ENCODE results near the gene ACTBL2.
"Not testable (repeated sequence)": the region's sequence is repeated elsewhere in the genome, so short reads cannot be mapped to it uniquely, and the experiment has no call there.

The ACTBL2 gene

DNA sequence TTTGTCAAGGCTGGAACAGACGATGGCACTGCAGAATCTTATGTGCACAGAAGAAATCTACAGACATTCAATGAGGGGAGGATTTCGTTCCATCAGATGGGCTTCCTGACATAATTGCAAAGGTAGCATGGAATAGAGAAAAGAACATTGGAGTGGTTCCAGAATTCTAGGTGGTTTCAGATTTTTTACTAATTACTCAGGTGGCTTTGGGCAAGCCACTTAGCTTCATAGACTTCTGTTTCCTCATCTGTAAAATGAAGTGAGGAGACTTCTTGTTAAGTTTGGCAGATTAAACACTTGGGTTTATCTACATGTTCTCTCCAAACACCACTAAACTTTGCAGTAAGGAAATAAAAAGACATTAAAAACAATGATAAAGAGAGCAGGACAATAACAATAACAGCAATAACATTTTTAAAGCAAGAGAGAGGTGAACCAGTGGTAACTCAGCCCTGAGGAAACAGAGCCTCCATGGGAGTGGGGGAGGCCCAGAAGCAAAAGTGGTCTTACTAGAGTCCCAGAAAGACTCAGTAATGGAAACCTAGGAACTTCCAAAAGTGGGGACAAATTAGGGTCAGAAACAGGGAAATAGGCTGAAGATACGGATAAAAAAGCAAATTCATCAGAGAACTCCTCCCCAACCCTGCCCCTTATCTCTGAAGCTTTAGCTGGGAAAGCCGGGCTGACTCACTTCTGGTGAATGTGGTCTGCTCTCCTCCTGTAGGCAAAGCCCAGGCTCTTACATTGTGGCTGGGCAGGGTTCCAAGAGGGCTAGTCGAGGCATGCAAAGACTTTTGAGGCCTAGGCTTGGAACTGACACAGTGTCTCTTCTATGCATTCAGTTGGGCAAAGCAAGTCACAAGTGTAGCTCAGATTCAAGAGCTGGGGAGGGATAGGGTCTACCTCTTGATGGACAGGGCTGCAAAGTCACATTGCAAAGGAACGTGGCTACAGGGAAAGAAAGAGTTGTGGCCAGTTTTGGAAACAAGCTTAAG lies 11.8 kb upstream of the ACTBL2 start:
- DNase-seq = no peak

DNA sequence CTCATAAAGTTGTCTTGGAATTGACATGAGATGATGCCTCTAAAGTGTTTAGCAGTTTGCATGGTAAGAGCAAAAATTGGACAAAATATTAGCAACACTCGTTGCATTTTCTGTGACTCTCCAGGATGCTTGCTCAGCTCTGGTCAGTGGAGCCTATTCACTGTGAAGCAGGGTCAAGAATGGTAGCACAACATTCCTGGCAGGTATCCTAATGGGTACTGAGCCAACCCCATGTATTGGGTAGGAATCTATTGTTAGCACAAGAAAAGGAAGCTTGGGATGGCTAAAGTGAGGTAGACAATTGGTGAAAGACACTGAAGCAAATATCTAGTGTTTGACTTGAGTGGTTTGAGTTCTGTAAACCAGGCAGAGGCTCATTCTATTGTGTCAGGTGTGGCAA lies 10.4 kb upstream of the ACTBL2 start:
- no peak for DNase-seq

DNA sequence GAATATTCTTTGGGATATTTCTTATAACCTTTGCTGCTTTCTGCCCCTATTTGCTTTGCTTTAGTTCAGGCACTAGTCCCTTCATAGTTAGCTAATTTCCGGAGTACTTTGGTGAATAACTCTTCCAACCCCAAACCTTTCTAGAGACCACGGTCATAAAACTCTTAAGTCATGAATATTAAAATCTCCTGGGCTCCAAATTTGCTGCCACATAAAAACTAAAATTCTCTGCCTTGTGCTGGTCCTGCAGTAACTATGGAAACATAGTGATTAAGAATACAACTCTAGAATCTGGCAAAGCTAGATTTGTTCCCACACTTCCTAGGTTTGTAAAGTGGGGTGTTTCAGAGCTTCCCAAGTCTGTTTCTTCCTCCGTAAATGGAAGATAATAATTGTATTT lies 10.0 kb upstream of the ACTBL2 start:
- no peak for DNase-seq

DNA sequence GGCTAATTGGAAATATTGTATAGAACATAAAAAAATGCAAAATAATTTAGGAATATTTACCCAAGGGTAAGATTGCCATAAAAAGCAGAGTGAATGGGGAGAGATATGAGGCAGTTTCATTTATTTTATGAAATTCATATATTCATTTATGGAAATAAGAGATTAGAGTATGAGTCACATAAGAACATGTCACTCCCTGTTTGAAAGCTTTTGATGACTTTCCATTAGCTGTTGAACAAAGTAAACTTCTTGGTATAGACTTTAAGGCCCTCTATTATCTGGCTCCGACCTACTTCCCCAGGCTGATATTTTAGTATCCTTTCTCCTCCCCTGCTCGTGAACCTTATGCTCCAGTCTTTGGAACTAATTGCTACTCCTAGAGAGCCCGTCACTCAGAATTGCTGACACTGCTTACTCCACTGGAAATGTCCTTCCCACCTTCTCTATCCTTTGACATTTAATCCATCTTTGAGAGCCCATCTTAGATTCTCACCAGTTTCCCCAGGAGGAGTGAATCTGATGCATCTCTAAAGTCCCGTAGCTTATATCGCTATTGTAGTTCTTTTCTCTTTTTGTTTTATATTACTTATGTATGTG lies 8.9 kb upstream of the ACTBL2 start:
- no peak for DNase-seq

DNA sequence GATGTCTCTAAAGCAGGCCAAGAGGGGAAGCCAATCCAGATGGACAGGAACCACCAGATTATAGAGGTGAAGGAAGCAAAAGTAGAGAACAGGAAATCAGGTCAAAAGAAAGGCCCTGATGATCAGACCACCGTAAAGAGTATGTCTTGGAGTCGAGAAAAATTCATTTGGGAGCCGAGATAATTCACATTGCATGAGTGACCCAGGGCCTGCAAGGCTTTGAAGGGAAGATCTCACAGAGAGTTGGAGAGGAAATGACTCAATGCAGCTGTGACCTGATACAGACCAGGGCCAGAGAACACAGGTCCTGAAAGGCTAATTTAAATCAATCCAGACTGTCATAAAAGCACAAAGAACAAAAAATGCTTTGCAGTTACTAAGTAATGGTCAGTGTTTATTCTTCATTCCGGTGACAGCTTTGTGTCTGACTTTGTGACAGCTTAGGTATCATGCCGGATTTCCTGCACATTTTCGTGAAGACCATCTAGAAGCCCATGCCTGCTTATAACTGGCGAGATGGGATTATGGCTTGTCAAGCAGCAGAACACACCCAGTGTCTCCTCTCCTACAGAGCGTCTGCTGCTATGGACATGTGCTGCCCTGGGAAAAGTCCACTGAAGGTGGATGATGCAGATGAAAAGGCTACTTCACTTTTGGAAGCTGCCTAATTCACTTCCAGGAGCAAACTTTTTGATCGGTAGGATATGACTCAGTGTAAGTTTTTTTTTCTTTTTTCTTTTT lies 5.8 kb upstream of the ACTBL2 start:
- no peak for DNase-seq

DNA sequence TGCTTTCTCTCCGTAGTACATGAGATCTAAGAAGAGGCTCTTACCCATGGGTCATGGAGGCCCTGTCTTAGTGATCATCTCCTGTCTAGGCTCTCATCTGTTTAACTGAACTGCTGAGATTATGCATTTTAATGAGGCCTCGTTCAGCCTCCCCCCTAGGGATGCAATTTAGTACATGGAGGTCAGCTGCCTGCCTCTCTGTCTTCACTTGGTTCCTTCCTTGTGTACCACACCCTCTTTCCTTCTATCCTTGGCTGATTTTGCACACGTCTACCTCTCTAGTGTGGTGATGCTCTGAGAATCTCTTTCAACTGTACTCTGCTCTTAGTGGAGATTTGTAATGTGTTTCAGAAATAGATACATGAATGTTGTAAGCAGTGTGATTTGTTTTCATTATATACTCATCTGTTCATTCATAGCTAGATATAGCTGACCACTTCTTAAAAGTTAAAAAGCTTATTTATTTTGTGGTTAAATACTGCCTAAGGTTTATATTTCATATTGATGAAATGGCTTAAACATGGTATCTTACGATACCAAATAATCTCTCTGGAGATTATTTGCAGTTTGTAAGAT lies 3.5 kb upstream of the ACTBL2 start:
- no peak for DNase-seq

DNA sequence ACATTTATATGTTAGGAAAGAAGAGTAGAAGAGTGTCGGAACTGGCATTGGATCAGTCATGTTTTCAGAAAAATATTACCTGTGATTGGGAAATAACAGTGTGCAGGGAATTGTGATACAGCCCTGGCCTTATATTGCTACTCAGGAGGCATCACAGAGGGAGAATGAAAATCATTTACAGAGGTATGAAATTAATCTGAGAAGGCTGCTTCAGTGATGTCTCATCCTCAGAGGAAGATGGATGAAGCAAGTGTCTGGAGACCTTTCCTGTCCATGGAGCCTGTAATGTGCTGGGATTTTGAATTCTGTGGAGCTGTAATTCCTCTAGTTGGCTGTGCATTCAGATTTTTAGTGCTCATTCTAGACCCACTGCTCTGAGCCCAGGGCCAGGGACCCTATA lies 3.8 kb downstream of the ACTBL2 start:
- DNase-seq = no peak

DNA sequence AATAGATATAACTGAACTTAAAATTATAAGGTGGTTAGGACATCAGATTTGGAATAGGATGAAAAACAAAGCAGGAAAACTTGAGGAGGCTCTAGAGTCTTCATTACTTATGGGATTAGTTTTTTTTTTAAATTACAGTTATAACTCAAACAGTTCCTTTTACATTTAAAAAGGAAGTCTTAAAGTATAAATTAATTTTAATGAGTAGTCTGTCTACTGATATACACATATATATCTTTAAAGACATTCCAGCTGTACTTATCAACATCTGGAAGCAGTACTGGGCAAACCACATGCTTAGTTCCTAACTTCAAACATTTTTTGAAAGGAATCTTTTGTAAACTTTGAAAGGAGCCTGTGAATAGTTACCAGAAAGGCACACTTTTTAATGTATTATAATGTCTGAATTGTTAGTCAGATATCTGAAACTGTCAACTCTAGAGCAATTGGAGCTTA lies 6.0 kb downstream of the ACTBL2 start:
- no peak for DNase-seq

DNA sequence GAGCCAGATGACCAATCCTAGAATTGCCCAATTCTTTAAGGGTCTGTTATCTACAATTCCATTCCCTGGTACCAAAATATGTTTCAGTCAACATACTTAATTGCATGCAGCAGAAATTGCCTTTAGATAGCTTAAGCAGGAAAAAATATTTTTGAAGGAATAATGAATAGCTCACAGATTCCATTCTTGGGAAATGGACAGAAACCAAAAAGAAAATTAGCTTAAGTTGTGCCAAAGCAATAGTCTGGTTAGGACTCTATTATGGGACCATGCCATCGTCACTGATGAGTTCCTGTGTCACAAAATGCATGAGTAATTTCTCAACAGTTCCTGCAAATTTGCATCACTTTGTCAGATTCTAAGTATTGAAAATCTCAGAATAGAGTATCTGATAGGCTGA lies 12.3 kb downstream of the ACTBL2 start:
- DNase-seq = no peak

DNA sequence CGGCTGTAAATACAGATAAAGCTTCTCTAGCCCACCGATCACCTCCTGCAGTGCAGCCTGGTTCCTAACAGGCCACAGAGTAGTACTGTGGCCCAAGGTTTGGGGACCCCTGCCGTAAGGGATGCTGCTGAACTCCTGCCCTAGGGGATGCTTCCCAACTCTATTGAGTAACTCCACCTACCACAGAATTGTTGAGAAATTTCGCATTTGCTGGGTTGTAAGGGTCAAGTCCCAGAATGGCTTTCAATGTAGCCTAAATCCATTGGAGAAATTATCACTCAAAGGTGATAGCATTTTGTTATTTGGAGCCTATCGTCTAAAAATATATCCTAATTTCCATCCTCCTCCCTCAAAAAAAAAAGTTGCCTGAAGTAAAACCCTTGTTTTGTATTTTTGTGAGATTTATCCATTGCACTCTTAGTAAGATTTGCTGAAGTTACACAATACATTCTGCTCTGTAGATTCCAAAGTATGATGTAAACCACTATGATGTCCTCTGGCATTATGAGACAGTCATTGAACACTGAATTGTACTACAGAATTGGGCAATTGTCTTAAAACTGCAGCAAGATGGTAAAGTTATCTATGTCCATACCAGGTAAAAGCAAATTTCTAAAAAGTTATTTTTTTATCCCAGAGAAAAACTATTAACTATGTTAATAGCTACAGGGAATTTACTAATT lies 14.0 kb downstream of the ACTBL2 start:
- DNase-seq = no peak

DNA sequence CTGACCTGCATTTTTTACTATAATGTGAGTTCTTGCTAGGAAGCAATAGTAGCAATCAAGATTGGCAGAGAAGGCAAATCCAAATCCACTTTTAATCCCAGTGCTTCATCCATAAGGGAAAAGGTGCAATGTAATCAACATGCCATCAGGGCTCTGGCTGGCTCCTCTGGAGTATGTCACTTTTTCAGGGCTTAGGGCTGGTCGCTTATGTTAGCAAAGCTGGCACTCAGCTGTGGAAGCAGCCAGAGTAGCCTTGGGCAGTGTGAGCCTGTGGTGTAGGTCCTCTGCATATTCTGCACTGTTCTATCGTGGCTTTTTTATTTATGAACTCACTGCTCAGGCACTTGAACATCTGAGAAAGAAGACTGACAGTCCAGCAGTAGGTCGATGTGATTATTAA lies 16.1 kb downstream of the ACTBL2 start:
- no peak for DNase-seq

DNA sequence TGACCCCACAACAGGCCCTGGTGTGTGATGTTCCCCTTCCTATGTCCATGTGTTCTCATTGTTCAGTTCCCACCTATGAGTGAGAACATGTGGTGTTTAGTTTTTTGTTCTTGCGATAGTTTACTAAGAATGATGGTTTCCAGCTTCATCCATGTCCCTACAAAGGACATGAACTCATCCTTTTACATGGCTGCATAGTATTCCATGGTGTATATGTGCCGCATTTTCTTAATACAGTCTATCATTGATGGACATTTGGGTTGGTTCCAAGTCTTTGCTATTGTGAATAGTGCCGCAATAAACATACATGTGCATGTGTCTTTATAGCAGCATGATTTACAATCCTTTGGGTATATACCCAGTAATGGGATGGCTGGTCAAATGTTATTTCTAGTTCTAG lies 22.6 kb downstream of the ACTBL2 start:
- not testable (repeated sequence) for DNase-seq

DNA sequence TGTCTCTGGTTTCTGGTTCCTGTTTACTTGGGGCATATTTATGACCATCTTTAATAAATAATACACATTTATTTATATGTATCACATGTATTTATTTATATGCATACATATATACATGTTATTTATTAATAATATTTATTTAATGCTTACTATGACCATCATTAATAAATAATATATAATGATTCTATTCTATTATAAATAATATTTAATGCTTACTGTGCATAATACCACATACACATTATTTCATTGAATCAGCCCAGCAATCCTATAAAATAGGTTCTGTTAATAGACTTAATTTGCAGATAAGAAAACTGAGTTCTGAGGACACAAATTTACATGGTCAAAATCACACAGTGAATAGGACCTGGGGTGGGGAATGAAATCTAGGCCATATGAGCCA lies 24.2 kb downstream of the ACTBL2 start:
- no peak for DNase-seq

DNA sequence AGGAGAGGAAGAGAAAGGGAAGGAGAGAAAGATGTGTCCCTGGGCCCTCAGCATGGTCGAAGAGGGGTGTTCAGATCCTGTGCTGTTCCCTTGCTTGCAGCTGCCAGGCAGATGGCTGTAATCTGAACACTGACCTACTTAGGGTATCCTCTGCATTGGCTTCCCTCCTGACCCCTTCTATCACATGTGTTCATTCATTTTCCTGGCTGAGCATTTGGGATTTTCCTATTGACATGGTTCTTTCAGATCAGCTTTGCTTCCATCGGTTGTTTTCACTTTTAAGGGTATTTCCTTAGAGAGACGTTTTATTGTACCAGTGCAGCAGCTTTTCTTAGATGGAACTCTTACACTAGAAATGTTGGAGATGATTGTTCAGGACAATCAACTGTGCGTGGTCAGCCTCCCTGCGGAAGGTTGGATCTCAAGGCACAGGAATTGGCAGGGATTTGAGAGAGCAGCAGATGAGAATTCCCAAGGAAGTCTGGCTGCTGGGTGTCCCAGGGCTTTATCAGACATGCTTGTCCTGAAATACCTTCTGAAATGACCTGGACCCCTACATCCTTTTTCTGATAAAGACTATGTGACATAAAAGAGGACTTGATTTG lies 26.0 kb downstream of the ACTBL2 start:
- DNase-seq = no peak

DNA sequence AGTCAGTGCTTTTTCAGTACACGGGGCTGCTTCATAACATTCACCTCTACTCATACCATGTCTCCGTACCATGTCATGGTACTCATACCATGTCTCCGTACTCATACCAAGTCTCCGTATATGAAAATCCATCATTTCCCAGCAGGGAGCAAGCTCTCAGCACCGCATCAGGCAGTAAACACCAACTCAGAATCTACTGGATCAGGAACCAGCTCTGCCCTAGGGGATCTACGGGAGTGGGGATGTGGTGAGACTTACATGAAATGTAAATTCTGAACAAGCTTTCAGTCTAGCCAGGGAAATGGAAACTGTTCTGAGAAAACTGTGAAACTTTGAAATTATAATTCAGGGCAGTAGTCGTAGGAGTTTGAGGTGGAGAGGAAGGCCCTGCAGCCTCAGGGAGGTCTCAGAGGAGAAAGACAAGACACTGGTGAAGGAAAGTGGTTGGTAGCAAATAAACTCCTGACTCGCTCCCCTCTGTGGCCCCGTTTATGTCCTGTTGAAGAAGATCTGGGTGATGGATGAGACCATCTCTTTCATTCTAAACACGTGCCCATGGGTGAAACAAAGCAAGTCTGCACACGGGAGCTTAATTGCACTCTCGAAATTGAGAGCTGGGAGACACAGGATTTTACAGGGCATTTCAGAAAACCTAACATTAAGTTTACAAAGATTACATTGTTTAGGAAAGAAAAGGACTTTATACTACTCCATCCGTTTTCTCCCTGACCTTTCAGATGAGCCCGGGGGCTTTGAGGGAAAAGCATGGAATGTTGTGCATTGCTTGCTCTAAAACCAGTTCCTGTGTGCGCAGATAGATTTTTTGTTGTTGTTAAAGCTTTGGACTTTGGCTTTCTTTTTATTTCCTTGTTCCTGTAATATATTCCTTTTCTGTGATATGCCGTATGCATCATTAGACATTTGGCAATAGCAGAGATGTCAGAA lies 26.8 kb downstream of the ACTBL2 start:
- DNase-seq = no peak

DNA sequence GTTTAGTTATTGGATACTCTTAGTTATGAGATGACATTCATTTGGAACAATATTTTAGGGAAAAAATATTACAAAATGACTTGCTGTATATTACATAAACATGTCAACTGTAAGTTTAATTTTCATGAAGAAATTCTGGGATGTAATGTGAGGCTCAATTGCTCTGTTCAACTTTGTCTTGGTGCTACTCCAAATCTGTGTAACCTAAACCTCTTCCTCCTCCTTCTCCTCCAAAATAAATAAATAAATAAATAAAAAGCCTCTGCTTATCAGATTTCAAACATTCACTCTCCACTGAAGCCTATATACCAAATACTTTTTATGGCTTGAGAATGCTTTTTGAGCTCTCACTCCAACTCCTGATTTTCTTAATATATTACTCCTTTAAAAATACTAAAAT lies 27.7 kb downstream of the ACTBL2 start:
- DNase-seq = no peak

DNA sequence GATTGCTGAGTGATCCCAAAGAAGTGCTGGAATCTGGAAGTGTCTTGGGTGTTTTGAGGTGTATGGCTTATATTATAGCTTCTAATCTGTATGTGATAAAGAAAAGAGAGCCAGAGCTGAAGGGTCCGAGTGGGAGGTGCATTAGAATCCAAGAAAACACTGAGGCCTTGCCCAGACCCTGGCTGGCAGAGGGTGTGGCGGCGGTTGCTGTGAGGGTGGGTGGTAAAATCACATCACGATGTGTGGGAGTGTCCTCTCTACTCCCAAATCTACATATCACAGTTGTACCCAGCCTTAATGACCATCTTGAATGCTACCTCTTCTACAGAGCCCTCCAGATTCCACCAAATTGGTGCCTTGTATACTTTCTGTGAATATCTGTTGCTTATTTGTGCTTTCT lies 28.9 kb downstream of the ACTBL2 start:
- DNase-seq = no peak

DNA sequence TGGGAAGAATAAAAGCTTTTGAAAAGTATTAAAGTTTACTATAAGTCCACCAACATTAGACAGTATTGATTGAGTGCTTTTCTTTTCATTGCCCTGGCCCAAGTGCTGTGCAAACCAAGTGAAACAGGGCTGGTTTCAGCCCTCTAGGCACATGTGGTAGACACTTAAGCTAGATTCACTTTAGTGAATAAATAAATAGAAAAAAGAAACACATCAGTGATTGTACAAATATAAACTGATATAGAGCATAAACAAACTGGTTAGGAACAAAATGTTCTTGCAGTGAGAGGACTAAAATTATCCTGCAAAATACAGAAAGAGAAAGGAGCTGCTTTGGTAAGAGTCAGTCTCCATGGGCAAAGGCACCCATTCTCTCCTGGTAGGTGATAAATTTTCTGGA lies 29.7 kb downstream of the ACTBL2 start:
- no peak for DNase-seq

DNA sequence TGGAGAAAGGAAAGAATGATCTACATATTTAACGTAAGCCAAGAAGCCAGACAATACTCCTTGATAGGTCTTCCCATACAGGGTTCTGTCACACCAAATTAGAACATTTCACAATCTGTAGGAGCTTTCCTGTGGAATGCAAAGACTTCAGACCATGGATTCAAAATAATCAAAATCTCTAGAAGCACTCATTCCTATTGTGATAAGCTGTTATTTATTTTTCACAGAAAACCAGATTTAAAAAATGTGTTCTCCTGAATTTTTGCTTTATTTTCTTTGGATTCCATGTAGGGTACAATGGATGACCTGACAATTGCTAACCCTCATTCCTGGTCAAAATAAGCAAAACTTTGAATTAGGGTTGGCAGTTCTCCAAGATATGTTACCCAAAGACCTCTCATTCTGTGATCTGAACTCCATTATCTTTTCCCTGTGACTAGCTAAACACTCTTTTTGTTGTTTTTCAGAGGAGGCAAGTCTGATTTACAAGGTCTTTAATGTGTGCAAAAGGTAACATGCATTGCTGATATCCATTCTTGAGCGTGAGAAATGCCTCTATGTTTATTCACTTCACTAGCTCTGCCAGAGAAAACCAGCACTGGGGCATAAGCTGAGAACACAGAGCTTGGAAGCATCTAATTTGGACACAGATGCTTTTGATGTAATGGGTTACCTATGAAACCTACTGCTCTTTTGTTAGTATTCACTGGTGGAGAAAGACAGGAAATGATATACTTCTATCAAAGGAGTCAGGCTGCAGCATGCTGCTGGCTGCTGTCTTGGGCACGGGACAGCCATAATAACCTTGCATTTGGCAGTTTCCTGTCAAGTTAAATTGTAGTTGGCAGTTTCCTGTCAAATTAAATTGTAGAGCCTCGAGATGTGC lies 31.4 kb downstream of the ACTBL2 start:
- no peak for DNase-seq
